ENCODE results near the gene HIVEP2.

Gene HIVEP2

GRCh38 chr6:142879076-142879475 lies 65.9 kb downstream of the HIVEP2 start:
- no peak for DNase-seq (ENCODE audit: low read depth)
- no peak for TF ChIP-seq CTCF (IDR thresholded peaks at IDR 0.05; ENCODE audit: low read depth, low read length, missing control alignments)
- in situ Hi-C loops (cut with HindIII; ENCODE audit: low sequenced_read_pairs), result no loop called here

GRCh38 chr6:142878407-142878806 lies 66.6 kb downstream of the HIVEP2 start:
- no peak overlapping the region for H3K4me3 ChIP-seq (ENCODE audit: low read depth, low read length)
- in situ Hi-C loops (cut with HindIII; ENCODE audit: low sequenced_read_pairs), result no loop called here
- DNase-seq (ENCODE audit: low read depth), result no peak
- no peak for TF ChIP-seq CTCF (IDR thresholded peaks at IDR 0.05; ENCODE audit: low read depth, low read length, missing control alignments)

More at GRCh38 chr6:142879076-142879475, 65.9 kb downstream of the HIVEP2 start:
- H3K4me3 ChIP-seq (ENCODE audit: low read depth, low read length), result no peak overlapping the region

GRCh38 chr6:142874676-142875075 lies 70.3 kb downstream of the HIVEP2 start:
- in situ Hi-C loops (cut with HindIII; ENCODE audit: low sequenced_read_pairs), result no loop called here
- DNase-seq (ENCODE audit: low read depth), result no peak
- TF ChIP-seq CTCF (IDR thresholded peaks at IDR 0.05; ENCODE audit: low read depth, low read length, missing control alignments), result no peak
- no peak overlapping the region for H3K4me3 ChIP-seq (ENCODE audit: low read depth, low read length)

- DNase-seq (ENCODE audit: low read depth), result no peak
- TF ChIP-seq CTCF (IDR thresholded peaks at IDR 0.05; ENCODE audit: low read depth, low read length, missing control alignments), result no peak
- no peak overlapping the region for H3K4me3 ChIP-seq (ENCODE audit: low read depth, low read length)
- in situ Hi-C loops (cut with HindIII; ENCODE audit: low sequenced_read_pairs), result no loop called here
These were observed 72.6 kb downstream of the HIVEP2 start for GRCh38 chr6:142872376-142872775.

- no peak for TF ChIP-seq CTCF (IDR thresholded peaks at IDR 0.05; ENCODE audit: low read depth, low read length, missing control alignments)
- no peak overlapping the region for H3K4me3 ChIP-seq (ENCODE audit: low read depth, low read length)
- DNase-seq (ENCODE audit: low read depth), result peak; percentile 96
- in situ Hi-C loops (cut with HindIII; ENCODE audit: low sequenced_read_pairs), result no loop called here
These were observed 73.1 kb downstream of the HIVEP2 start for GRCh38 chr6:142871910-142872331.

GRCh38 chr6:142870787-142871415 lies 74.1 kb downstream of the HIVEP2 start:
- in situ Hi-C loops (cut with HindIII; ENCODE audit: low sequenced_read_pairs), result no loop called here
- H3K4me3 ChIP-seq (ENCODE audit: low read depth, low read length), result no peak overlapping the region

More at GRCh38 chr6:142870787-142871415, 74.1 kb downstream of the HIVEP2 start:
- no peak for DNase-seq (ENCODE audit: low read depth)
- no peak for TF ChIP-seq CTCF (IDR thresholded peaks at IDR 0.05; ENCODE audit: low read depth, low read length, missing control alignments)
